Peyer's patch (tissue), 4 donors: ENCODE measurements around the gene GPR132.

Experiments
- POLR2A ChIP-seq, 2 donors: fragments of 450-650 bp; IDR thresholded peaks; one replicate each; pipeline ENCODE4 v1.5.1; 2017; ENCODE audit warnings: antibody characterized with exemption in 2 of 2, mild to moderate bottlenecking in 2 of 2, moderate library complexity in 2 of 2
- TF ChIP-seq, protein P1 (sequence below), 6 experiments: fragments of 450-650 bp in 4 of 6; fragments of 200-600 bp in 2 of 6; sonication (generic) in 1 of 6; IDR thresholded peaks; one replicate each; pipeline ENCODE4 v1.5.1; 2017 to 2019; ENCODE audit warnings: antibody characterized with exemption in 6 of 6, mild to moderate bottlenecking in 3 of 6, moderate library complexity in 1 of 6

DNA sequence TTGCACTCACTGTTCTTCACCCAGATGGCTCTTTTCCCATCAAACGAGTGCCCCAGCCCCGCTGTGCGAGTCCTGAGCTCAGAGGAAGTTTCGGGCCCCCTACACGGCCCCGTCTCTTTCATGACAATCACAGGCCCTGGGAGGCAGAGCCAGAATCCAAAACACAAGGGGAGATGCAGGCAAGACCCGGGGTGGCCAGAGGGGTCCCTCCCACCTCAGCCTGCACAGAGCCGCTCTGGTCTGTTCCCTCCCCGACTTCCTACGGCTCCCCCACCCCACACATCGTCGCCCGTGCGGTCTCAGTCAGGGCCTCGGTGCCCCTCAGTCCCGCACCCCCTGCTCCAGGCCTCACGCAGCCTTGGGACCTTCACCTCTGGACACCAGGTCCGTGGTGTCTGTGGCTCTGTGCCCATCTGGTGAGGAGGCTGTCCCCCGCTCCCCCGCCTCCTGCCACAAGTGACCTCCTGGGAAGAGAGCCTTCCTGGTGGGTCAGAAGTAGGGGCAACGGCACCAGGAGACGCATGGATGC is 8.9 kb downstream of the GPR132 start:
- TF ChIP-seq, protein P1, sequence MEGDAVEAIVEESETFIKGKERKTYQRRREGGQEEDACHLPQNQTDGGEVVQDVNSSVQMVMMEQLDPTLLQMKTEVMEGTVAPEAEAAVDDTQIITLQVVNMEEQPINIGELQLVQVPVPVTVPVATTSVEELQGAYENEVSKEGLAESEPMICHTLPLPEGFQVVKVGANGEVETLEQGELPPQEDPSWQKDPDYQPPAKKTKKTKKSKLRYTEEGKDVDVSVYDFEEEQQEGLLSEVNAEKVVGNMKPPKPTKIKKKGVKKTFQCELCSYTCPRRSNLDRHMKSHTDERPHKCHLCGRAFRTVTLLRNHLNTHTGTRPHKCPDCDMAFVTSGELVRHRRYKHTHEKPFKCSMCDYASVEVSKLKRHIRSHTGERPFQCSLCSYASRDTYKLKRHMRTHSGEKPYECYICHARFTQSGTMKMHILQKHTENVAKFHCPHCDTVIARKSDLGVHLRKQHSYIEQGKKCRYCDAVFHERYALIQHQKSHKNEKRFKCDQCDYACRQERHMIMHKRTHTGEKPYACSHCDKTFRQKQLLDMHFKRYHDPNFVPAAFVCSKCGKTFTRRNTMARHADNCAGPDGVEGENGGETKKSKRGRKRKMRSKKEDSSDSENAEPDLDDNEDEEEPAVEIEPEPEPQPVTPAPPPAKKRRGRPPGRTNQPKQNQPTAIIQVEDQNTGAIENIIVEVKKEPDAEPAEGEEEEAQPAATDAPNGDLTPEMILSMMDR (IDR thresholded peaks at IDR 0.05), result no peak
- no peak for TF ChIP-seq POLR2A (IDR thresholded peaks at IDR 0.05)
